Endothelial cell of umbilical vein (primary cell): Measurements from ENCODE around the gene MITF. TPM values are rescaled to one million over a fixed set of nuclear protein-coding genes. Genes with fewer than 3 reads are reported as not detected.
"Not testable (repeated sequence)": the region's sequence is repeated elsewhere in the genome, so short reads cannot be mapped to it uniquely, and the experiment has no call there.

Experiments
- BruUV-seq: library from RNA; stranded (reverse); fragments of 400-500 nt; replicated peaks from 2 replicates; lab custom pipeline; 2021; lab: Mats Ljungman, UMichigan
- CTCF ChIA-PET: fragments of 300-600, 350-600 bp; sonication (Branson Sonifier 250); formaldehyde crosslinking; loops from one replicate; lab custom pipeline; 2021; ENCODE audit warnings: antibody characterized with exemption, inconsistent platforms; lab: Charles Lee
- POLR2A ChIA-PET: fragments of 300-600, 350-600 bp; sonication (Branson Sonifier 250); formaldehyde crosslinking; loops from one replicate; lab custom pipeline; 2021; ENCODE audit warnings: antibody characterized with exemption, inconsistent platforms; lab: Charles Lee
- DNase-seq: peaks from one replicate; pipeline ENCODE4 v3.0.0-alpha.2; 2011; ENCODE audit warnings: low read depth, low spot score
- FAIRE-seq: peaks from 2 replicates; lab custom pipeline; 2011; peaks lifted over from hg19 to GRCh38; lab: Jason Lieb, UNC
- H2AFZ ChIP-seq: 2 replicates; pipeline ENCODE4 v1.6.0; 2012; ENCODE audit warnings: low read depth, low read length, control low read depth, inconsistent platforms
- H3K27ac ChIP-seq: 2 replicates; pipeline ENCODE4 v1.5.1; 2011; ENCODE audit warnings: low read depth, mild to moderate bottlenecking, control low read depth, low read length, moderate library complexity; ENCODE audit not compliant: insufficient read depth
- H3K27me3 ChIP-seq, 2 experiments: 2 replicates each; pipeline versions ENCODE4 v1.6.0 to v1.6.1; 2011; ENCODE audit warnings: low read length in 2 of 2, mixed read lengths in 1 of 2; ENCODE audit not compliant: control insufficient read depth in 2 of 2, insufficient read depth in 2 of 2
- H3K36me3 ChIP-seq, 2 experiments: 2 replicates in 1 of 2; 3 replicates in 1 of 2; pipeline ENCODE4 v1.5.1; 2011; ENCODE audit warnings: low read length in 2 of 2, mild to moderate bottlenecking in 1 of 2, moderate library complexity in 1 of 2; ENCODE audit not compliant: control insufficient read depth in 2 of 2, insufficient read depth in 2 of 2; ENCODE audit errors: extremely low read depth in 1 of 2
- H3K4me1 ChIP-seq: 3 replicates; pipeline ENCODE4 v1.5.1; 2011; ENCODE audit warnings: mild to moderate bottlenecking, low read length; ENCODE audit not compliant: control insufficient read depth, insufficient read depth; ENCODE audit errors: extremely low read depth
- H3K4me2 ChIP-seq: 2 replicates; pipeline ENCODE4 v1.6.1; 2011; ENCODE audit warnings: low read length, control low read depth, mixed read lengths; ENCODE audit not compliant: insufficient read depth
- H3K4me3 ChIP-seq, 3 experiments: fragments of 200-600 bp in 1 of 3; sonication (generic), shearing (Covaris generic) in 1 of 3; replicated peaks in 1 of 3; 2 replicates each; pipeline ENCODE4 v1.5.1; 2011 to 2016; ENCODE audit warnings: control low read depth in 3 of 3, low read length in 3 of 3, mild to moderate bottlenecking in 2 of 3, inconsistent platforms in 1 of 3, low read depth in 1 of 3, moderate library complexity in 1 of 3; ENCODE audit not compliant: insufficient read depth in 1 of 3
- H3K79me2 ChIP-seq: 2 replicates; pipeline ENCODE4 v1.6.0; 2012; ENCODE audit warnings: low read length, inconsistent platforms; ENCODE audit not compliant: control insufficient read depth, insufficient read depth
- H3K9ac ChIP-seq: replicated peaks from 2 replicates; pipeline ENCODE3; 2011; ENCODE audit warnings: low read length, control low read depth; ENCODE audit not compliant: insufficient read depth; ENCODE audit errors: extremely low read depth
- H3K9me1 ChIP-seq: replicated peaks from 3 replicates; pipeline ENCODE4 v1.6.0; 2011; ENCODE audit warnings: mild to moderate bottlenecking, low read length; ENCODE audit not compliant: control insufficient read depth, insufficient read depth; ENCODE audit errors: extremely low read depth
- H3K9me3 ChIP-seq: replicated peaks from 2 replicates; pipeline ENCODE4 v1.5.1; 2012; ENCODE audit warnings: low read length, inconsistent platforms; ENCODE audit not compliant: control insufficient read depth, insufficient read depth
- H4K20me1 ChIP-seq: replicated peaks from 2 replicates; pipeline ENCODE3; 2011; ENCODE audit warnings: mild to moderate bottlenecking, low read length; ENCODE audit not compliant: control insufficient read depth, insufficient read depth; ENCODE audit errors: extremely low read depth
- EZH2 ChIP-seq: IDR thresholded peaks from 2 replicates; pipeline ENCODE4 v1.6.1; 2012; ENCODE audit warnings: borderline replicate concordance, low read depth, mild to moderate bottlenecking, moderate library complexity, low read length, inconsistent platforms; ENCODE audit not compliant: severe bottlenecking
- FOS ChIP-seq: IDR thresholded peaks from 2 replicates; pipeline ENCODE4 v1.6.1; 2011; ENCODE audit warnings: mild to moderate bottlenecking, low read length, moderate library complexity, borderline replicate concordance; ENCODE audit not compliant: insufficient read depth
- GATA2 ChIP-seq: IDR thresholded peaks from 2 replicates; pipeline ENCODE4 v1.7.0; 2011; ENCODE audit warnings: low read depth, mild to moderate bottlenecking, moderate library complexity, mixed read lengths, low read length; ENCODE audit not compliant: insufficient read length, insufficient read depth
- JUN ChIP-seq: IDR thresholded peaks from 2 replicates; pipeline ENCODE4 v1.6.1; 2011; ENCODE audit warnings: borderline replicate concordance, low read depth; ENCODE audit not compliant: insufficient read length, insufficient read depth
- MAX ChIP-seq: IDR thresholded peaks from 2 replicates; pipeline ENCODE4 v1.6.1; 2011; ENCODE audit not compliant: insufficient read depth, insufficient read length
- MYC ChIP-seq: IDR thresholded peaks from one replicate; pipeline ENCODE4 v1.6.1; 2011; ENCODE audit warnings: mild to moderate bottlenecking, low read depth, low read length
- POLR2AphosphoS5 ChIP-seq: IDR thresholded peaks from 2 replicates; pipeline ENCODE4 v1.6.1; 2012; ENCODE audit warnings: low read depth, mild to moderate bottlenecking, control low read depth, low read length, moderate library complexity; ENCODE audit not compliant: insufficient read depth
- dilution Hi-C: fragments of 300-500 bp; cut with MboI; formaldehyde crosslinking; loops from one replicate; pipeline ENCODE4 v1.15.0; 2019; ENCODE audit warnings: low sequenced_read_pairs; ENCODE audit not compliant: extremely low pct_ligation_motif_present
- intact Hi-C: fragments of 100-400 bp; cut with micrococcal nuclease; formaldehyde crosslinking; loops from one replicate; pipeline ENCODE4 v1.10.0; 2022
- polyA plus RNA-seq, 4 experiments: library from polyadenylated mRNA; depleted of rRNA in 3 of 4; stranded (reverse) in 3 of 4; unstranded in 1 of 4; fragments of >200 nt; gene quantifications; 2 replicates each; pipeline versions ENCODE4 v1.2.1 to v1.2.3, GENCODE V29; 2011 to 2012; ENCODE audit warnings: missing spikeins in 1 of 4
- total RNA-seq: library from RNA; stranded (reverse); gene quantifications from 2 replicates; pipeline ENCODE4 v1.2.3, GENCODE V29; 2021
- TF ChIP-seq, protein P1 (sequence below), 2 donors: IDR thresholded peaks; 1 replicate in 1 of 2; 2 replicates in 1 of 2; pipeline ENCODE4 v1.5.1; 2011; ENCODE audit warnings: low read length in 2 of 2, mild to moderate bottlenecking in 2 of 2, moderate library complexity in 2 of 2, control low read depth in 1 of 2, inconsistent platforms in 1 of 2, low read depth in 1 of 2; ENCODE audit not compliant: insufficient read depth in 1 of 2; ENCODE audit errors: extremely low read depth in 1 of 2

MITF gene
- total and polyA plus RNA-seq, 2 donors (not counting 3 experiments of a cell fraction or from before 2014, with no cell fraction given) = 1.6 to 2.5 TPM

DNA sequence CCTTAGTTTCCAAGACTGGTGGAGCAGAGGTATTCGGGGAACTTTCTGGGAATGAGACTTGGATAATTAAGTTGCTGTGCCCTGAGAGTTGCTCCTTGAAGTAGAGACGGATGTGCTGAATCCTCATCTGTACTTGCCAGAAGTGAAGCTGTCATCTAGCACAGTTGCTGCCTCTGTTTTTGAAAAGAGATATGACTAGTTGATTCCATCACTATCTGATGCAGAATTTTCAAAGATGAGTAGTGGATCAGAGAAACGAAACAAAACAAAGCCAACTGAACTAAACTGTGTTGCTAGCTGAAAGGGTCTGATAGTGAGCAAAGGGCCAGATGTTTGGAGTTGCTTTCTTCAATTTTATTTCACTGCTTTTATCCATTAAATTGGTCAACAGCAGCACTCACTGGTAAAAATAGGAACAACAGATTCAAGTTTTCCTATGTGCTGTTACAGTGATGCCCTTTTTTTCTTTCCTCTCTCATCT lies 52.7 kb downstream of the MITF start:
- FAIRE-seq (peak; percentile 15), DNase-seq (peak; percentile 79)
- H3K27me3 ChIP-seq = no peaks in the 10 kb centered on the region
- BruUV-seq = no TSS peak
- peaks cover 20% of the 10 kb centered on the region for H3K4me1 ChIP-seq
- H3K4me2 ChIP-seq = peak overlapping the region; percentile 11
- CTCF ChIA-PET = interaction anchor here (0.7 to 5.8 kb wide), 26 partner anchors 11 to 340 kb away, joined by 3 to 174 read pairs (median 5); partner anchors contain the start of gene MITF
- H3K9ac ChIP-seq = no peak overlapping the region
- H3K36me3 ChIP-seq = no peaks in the 10 kb centered on the region
- intact Hi-C loops (loop anchor here (1.0 to 10.0 kb wide), 5 partner anchors 53 to 337 kb away; partner anchors contain the start of gene MITF), dilution Hi-C loops (no loop called here)
- no peak overlapping the region for H3K4me3 ChIP-seq
- no peaks in the 10 kb centered on the region for H3K79me2 ChIP-seq
- no peak for TF ChIP-seq EZH2
- no peak for TF ChIP-seq FOS
- TF ChIP-seq GATA2 = peak; percentile 82
- peak; percentile 22 for TF ChIP-seq JUN
- no peak for TF ChIP-seq MYC
- TF ChIP-seq MAX = no peak
- TF ChIP-seq, protein P1, sequence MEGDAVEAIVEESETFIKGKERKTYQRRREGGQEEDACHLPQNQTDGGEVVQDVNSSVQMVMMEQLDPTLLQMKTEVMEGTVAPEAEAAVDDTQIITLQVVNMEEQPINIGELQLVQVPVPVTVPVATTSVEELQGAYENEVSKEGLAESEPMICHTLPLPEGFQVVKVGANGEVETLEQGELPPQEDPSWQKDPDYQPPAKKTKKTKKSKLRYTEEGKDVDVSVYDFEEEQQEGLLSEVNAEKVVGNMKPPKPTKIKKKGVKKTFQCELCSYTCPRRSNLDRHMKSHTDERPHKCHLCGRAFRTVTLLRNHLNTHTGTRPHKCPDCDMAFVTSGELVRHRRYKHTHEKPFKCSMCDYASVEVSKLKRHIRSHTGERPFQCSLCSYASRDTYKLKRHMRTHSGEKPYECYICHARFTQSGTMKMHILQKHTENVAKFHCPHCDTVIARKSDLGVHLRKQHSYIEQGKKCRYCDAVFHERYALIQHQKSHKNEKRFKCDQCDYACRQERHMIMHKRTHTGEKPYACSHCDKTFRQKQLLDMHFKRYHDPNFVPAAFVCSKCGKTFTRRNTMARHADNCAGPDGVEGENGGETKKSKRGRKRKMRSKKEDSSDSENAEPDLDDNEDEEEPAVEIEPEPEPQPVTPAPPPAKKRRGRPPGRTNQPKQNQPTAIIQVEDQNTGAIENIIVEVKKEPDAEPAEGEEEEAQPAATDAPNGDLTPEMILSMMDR (IDR thresholded peaks at IDR 0.05; ENCODE audit: extremely low read depth in 1 of 2, insufficient read depth in 1 of 2, low read depth in 1 of 2, low read length in 2 of 2) = peak; percentile 22 to 38
- TF ChIP-seq POLR2AphosphoS5 = no peak
- no peaks in the 10 kb centered on the region for H4K20me1 ChIP-seq
- H3K9me3 ChIP-seq = no peaks in the 10 kb centered on the region
- H3K9me1 ChIP-seq = no peaks in the 10 kb centered on the region
- H2AFZ ChIP-seq = peak overlapping the region; percentile 6
- H3K27ac ChIP-seq = peak overlapping the region; percentile 5
- POLR2A ChIA-PET = no interaction called here

- H3K27me3 ChIP-seq, DNase-seq, H3K9me1 ChIP-seq, H4K20me1 ChIP-seq, H3K9me3 ChIP-seq, POLR2A ChIA-PET, H3K4me2 ChIP-seq, H3K9ac ChIP-seq, H3K27ac ChIP-seq, H3K4me3 ChIP-seq, FAIRE-seq, BruUV-seq, H3K79me2 ChIP-seq, dilution Hi-C loops, H2AFZ ChIP-seq, H3K36me3 ChIP-seq: not testable (repeated sequence)
- CTCF ChIA-PET = interaction anchor here (0.7 to 1.9 kb wide), 4 partner anchors 11 to 105 kb away, joined by 3 to 5 read pairs (median 4); no protein-coding TSS in a partner anchor
- intact Hi-C loops = loop anchor here (10.0 kb wide), 1 partner anchor 341 kb away; no protein-coding TSS in a partner anchor
- peaks cover 32% of the 10 kb centered on the region for H3K4me1 ChIP-seq
These were observed 56.9 kb downstream of the MITF start for GRCh38 chr3:69796126-69796525.
